GM10266 (cell line): ENCODE results near the gene ZNF441.

Experiments used
- DNase-seq: peaks from one replicate; pipeline ENCODE4 v3.0.0; 2012; ENCODE audit errors: extremely low spot score
- CTCF ChIP-seq: IDR thresholded peaks from 2 replicates; pipeline ENCODE4 v1.5.1; 2012; ENCODE audit warnings: mild to moderate bottlenecking, low read depth; ENCODE audit not compliant: control insufficient read depth, insufficient read depth; ENCODE audit errors: missing control alignments

The ZNF441 gene

DNA sequence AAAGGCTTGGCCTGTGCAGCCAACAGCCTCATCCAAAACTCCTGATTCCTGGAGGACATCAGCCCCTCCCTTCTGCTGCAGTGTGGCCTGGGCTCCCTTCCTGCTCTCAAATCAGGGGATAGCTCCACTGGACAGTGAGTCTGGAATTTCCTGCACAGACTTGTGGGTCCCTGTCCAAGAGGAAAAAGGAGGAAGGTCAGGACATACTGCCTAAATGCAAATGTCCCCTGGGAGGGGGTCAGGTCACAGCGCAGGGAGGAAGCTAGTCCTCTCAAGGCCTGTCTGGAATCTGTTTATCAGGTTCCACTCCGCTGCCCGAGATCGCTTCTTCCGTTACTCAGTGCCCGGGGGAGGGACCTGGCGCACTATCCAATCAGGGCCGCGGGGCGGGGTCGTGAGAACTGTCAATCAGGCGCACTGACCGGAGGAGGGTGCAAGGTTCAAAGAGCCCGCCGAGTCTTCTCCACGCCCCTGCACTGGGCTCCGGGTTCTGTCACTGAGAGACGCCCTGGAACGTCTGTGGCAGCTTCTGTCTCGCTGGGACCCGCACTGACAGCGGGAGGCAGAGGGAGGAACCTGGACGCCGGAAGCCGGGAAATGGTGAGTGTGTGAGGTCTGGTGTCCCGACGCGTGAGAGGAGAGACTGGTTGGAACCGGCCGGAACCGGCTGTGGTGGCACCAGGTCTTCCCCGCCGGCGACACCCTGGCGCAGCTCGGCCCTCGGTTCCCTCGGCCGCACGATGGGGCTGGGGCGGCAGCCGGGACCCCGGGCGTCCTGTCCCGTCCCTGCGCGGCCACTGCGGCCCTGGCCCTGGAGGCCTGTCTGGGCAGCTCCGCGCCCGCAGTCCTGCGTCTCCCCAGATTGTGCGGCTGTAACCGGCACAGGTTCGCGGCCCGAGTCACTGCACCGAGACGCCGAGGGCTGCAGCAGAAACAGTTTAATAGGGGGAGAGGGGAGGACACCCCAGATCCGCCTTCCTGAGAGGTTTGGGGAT, at the start of gene ZNF441:
Gene ZNF441, plus strand, starts transcription at position 404 of the 995 bp plus-strand sequence. Its CDS starts 194 bp downstream, at position 598.
- DNase-seq: peak; percentile 94
- no peak for TF ChIP-seq CTCF

DNA sequence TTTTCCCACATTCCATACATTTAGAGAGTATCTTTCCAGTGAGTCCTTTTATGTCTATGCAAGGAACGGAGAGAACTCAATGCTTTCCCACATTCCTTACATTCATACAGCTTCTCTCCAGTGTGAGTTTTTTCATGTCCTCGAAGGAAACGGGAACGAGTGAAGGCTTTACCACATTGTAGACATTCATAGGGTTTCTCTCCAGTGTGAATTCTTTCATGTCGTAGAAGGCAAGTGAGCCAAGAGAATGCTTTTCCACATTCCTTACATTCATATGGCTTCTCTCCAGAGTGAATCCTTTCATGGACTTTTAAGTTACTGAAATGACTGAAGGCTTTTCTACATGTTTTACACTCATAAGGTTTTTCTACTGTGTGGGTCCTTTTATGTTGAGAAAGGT, 45.1 kb upstream of the ZNF441 start:
- no peak for DNase-seq
- no peak for TF ChIP-seq CTCF

GRCh38 chr19:11722414-11722813, 44.4 kb upstream of the ZNF441 start:
- TF ChIP-seq CTCF: no peak
- DNase-seq: no peak

DNA sequence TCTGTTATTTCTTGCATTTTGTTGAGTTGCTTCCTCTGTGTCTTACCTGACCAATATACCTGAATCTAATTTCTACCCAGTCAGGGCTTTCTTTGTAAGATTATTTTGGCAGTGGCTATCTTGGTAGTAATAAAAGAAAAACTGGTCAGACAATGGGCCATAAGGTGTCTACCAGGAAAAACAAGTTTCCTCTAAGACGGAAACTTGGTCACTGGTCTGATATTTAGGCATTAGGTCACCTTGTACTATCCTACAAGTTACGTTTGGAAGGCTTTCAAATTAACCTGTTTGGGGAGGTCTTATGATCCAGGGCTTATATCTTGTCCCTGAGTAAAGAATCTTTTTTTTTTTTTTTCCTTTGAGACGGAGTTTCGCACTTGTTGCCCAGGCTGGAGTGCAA, 37.2 kb upstream of the ZNF441 start:
- TF ChIP-seq CTCF: no peak
- no peak for DNase-seq

DNA sequence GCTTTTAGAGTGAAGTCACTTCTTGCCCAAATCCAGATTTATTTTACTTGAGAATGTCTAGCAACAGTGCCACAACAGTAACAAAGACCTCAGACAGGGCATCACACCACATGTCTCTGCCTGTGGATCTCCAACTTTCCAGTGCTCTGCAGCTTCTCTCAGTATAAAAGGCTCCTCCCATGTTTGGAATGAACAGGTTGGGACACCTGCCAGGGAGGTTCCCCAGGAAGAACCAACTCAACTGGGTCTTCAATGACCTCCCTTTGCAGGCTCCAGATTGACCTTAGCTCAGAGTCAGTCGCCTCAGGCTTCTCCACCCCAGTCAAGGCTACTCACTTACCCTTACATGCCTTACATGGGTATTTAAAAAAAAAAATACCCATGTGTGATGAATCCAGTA, 31.4 kb upstream of the ZNF441 start:
- no peak for DNase-seq
- TF ChIP-seq CTCF: no peak

GRCh38 chr19:11736696-11737095, 30.1 kb upstream of the ZNF441 start:
- peak; percentile 55 for DNase-seq
- no peak for TF ChIP-seq CTCF
